Caco-2 (cell line): ENCODE results near the gene MRS2. TPM values are rescaled to one million over a fixed set of nuclear protein-coding genes. Genes with fewer than 3 reads are reported as not detected.

Experiments used
- BruUV-seq: library from RNA; stranded (reverse); fragments of 400-500 nt; replicated peaks from 2 replicates; lab custom pipeline; 2021; lab: Mats Ljungman, UMichigan
- CTCF ChIA-PET: fragments of 300-600 bp; sonication (Branson Sonifier 250); formaldehyde crosslinking; loops from one replicate; lab custom pipeline; 2022; ENCODE audit warnings: antibody characterized with exemption; lab: Charles Lee
- POLR2A ChIA-PET: fragments of 300-600 bp; sonication (Branson Sonifier 250); formaldehyde crosslinking; loops from one replicate; lab custom pipeline; 2022; ENCODE audit warnings: antibody characterized with exemption; lab: Charles Lee
- DNase-seq, 2 experiments: peaks; one replicate each; pipeline versions ENCODE4 v3.0.0 to v3.0.0-alpha.2; 2020 to 2022
- H3K27me3 ChIP-seq: replicated peaks from 2 replicates; pipeline ENCODE4 v1.6.0; 2011; ENCODE audit warnings: low read length; ENCODE audit not compliant: control insufficient read depth, insufficient read depth
- H3K36me3 ChIP-seq: 2 replicates; pipeline ENCODE4 v1.5.1; 2011; ENCODE audit warnings: low read length; ENCODE audit not compliant: control insufficient read depth, insufficient read depth
- H3K4me1 ChIP-seq: fragments of 250-450 bp; sonication (Bioruptor Pico); 2 replicates; pipeline ENCODE4 v1.5.1; 2020; ENCODE audit warnings: mild to moderate bottlenecking
- H3K4me3 ChIP-seq: 2 replicates; pipeline ENCODE4 v1.5.1; 2011; ENCODE audit warnings: low read depth, mild to moderate bottlenecking, control low read depth, low read length
- H3K9me3 ChIP-seq: fragments of 250-450 bp; sonication (Bioruptor Pico); 2 replicates; pipeline ENCODE4 v1.5.1; 2020; ENCODE audit warnings: mild to moderate bottlenecking, moderate library complexity
- H3K27ac Mint-ChIP-seq: one replicate; pipeline ENCODE4 v1.8.0; 2022; ENCODE audit warnings: mixed read lengths; ENCODE audit not compliant: unreplicated experiment
- H3K27me3 Mint-ChIP-seq: one replicate; pipeline ENCODE4 v1.8.0; 2022; ENCODE audit warnings: mixed read lengths; ENCODE audit not compliant: insufficient read depth, unreplicated experiment
- H3K36me3 Mint-ChIP-seq: one replicate; pipeline ENCODE4 v1.8.0; 2022; ENCODE audit warnings: mild to moderate bottlenecking, mixed read lengths; ENCODE audit not compliant: insufficient read depth, unreplicated experiment
- H3K4me1 Mint-ChIP-seq: one replicate; pipeline ENCODE4 v1.8.0; 2022; ENCODE audit warnings: low read depth, mixed read lengths; ENCODE audit not compliant: unreplicated experiment
- H3K4me3 Mint-ChIP-seq: one replicate; pipeline ENCODE4 v1.8.0; 2022; ENCODE audit warnings: mild to moderate bottlenecking, moderate library complexity, mixed read lengths; ENCODE audit not compliant: unreplicated experiment
- H3K9me3 Mint-ChIP-seq: one replicate; pipeline ENCODE4 v1.8.0; 2022; ENCODE audit warnings: mixed read lengths; ENCODE audit not compliant: unreplicated experiment
- intact Hi-C: fragments of 100-400 bp; cut with micrococcal nuclease; formaldehyde crosslinking; loops from one replicate; pipeline ENCODE4 v1.10.0; 2022; ENCODE audit not compliant: unreplicated experiment
- total RNA-seq: library from RNA; stranded (reverse); gene quantifications from 2 replicates; pipeline ENCODE4 v1.2.3, GENCODE V29; 2022
- TF ChIP-seq, protein P1 (sequence below), 2 experiments: fragments of 200-600 bp in 1 of 2; IDR thresholded peaks; 1 replicate in 1 of 2; 2 replicates in 1 of 2; pipeline versions ENCODE4 v1.5.1 to v1.8.0; 2011 to 2022; ENCODE audit warnings: antibody characterized with exemption in 1 of 2, control low read depth in 1 of 2, inconsistent platforms in 1 of 2, low read depth in 1 of 2, low read length in 1 of 2, mild to moderate bottlenecking in 1 of 2, moderate library complexity in 1 of 2; ENCODE audit not compliant: insufficient read depth in 1 of 2, severe bottlenecking in 1 of 2, unreplicated experiment in 1 of 2

MRS2 gene
- total RNA-seq, 1 experiment from 2014 or later: 62.3 TPM

DNA sequence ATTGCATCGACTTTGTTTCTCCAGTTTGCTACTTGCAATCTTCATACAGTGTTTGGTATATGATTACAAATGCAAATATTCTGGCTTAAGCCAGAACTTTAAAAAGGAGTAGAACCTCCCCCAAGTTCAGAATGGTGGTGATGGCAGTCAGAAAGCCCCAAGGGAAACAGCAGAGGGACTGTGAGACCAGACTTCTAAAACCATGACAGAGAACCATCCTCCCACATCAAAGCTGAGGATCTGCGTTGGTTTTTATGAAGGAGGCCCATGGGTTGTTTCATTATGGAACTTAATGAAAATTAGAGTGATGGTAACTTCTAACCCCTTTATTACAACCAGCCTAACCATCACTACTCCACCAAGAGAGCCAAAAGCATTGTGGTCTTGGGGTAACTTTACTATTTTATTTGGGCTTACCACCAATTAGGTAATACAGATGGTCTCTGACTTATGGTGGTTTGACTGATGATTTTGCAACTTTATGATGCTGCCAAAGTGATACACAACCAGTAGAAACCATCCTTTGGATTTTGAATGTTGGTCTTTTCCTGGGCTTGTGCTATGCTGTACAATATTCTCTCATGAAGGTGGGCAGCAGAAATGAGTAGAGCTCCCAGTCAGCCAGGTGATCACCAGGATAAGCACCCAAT, 10.9 kb upstream of the MRS2 start:
- H3K27ac Mint-ChIP-seq: no peak overlapping the region
- peaks cover 6% of the 10 kb centered on the region for H3K4me1 Mint-ChIP-seq
- Histone ChIP-seq H3K4me1 (no peaks in the 10 kb centered on the region), H3K9me3 (peaks cover 5% of the 10 kb centered on the region), H3K27me3 (no peaks in the 10 kb centered on the region), H3K36me3 (no peaks in the 10 kb centered on the region), H3K4me3 (no peak overlapping the region)
- TF ChIP-seq, protein P1, sequence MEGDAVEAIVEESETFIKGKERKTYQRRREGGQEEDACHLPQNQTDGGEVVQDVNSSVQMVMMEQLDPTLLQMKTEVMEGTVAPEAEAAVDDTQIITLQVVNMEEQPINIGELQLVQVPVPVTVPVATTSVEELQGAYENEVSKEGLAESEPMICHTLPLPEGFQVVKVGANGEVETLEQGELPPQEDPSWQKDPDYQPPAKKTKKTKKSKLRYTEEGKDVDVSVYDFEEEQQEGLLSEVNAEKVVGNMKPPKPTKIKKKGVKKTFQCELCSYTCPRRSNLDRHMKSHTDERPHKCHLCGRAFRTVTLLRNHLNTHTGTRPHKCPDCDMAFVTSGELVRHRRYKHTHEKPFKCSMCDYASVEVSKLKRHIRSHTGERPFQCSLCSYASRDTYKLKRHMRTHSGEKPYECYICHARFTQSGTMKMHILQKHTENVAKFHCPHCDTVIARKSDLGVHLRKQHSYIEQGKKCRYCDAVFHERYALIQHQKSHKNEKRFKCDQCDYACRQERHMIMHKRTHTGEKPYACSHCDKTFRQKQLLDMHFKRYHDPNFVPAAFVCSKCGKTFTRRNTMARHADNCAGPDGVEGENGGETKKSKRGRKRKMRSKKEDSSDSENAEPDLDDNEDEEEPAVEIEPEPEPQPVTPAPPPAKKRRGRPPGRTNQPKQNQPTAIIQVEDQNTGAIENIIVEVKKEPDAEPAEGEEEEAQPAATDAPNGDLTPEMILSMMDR (IDR thresholded peaks at IDR 0.05; ENCODE audit: insufficient read depth in 1 of 2, low read depth in 1 of 2, low read length in 1 of 2, severe bottlenecking in 1 of 2, unreplicated experiment in 1 of 2): no peak
- no peak for DNase-seq
- H3K9me3 Mint-ChIP-seq: no peaks in the 10 kb centered on the region
- H3K36me3 Mint-ChIP-seq: no peaks in the 10 kb centered on the region
- no TSS peak for BruUV-seq
- no peak overlapping the region for H3K4me3 Mint-ChIP-seq
- POLR2A ChIA-PET: no interaction called here
- intact Hi-C loops: loop anchor here (1.0 kb wide), 1 partner anchor 328 kb away; no protein-coding TSS in a partner anchor
- CTCF ChIA-PET: no interaction called here
- H3K27me3 Mint-ChIP-seq: no peaks in the 10 kb centered on the region

DNA sequence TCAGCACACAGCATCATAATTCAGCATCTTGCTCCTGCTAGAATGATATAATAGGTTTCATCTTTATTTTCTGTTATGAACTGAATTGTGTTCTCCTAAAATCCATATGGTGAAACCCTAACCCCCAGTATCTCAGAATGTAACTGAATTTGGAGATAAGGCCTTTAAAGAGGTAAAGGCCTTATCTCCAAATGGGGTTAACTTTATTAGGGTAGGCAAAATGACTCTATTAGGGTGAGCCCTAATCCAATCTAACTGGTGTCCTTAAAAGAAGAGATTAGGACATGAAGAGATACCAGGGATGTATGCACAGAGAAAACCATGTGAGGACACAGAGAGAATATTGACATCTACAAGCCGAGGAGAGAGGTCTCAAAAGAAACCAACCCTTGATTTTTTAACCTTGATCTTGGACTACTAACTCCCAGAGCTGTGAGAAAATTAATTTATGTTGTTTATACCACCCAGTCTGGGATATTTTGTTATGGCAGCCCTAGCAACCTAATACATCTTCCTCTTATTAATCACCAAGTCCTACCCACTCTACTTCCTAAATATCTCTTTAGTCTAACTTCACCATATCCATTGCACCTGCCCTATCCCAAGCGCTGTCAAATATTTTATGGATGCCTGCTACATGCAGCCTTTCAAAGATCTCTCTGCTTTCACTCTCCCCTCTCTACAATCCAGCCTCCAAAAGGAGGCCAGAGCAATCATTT, 8.5 kb upstream of the MRS2 start:
- H3K27me3 ChIP-seq: no peaks in the 10 kb centered on the region
- no peaks in the 10 kb centered on the region for H3K4me1 ChIP-seq
- Mint-ChIP-seq H3K9me3 (no peaks in the 10 kb centered on the region), H3K4me1 (peaks cover 8% of the 10 kb centered on the region), H3K27me3 (no peaks in the 10 kb centered on the region), H3K4me3 (no peak overlapping the region), H3K36me3 (peaks cover 2% of the 10 kb centered on the region), H3K27ac (no peak overlapping the region)
- no peaks in the 10 kb centered on the region for H3K36me3 ChIP-seq
- DNase-seq: no peak
- TF ChIP-seq, protein P1 (IDR thresholded peaks at IDR 0.05; ENCODE audit: insufficient read depth in 1 of 2, low read depth in 1 of 2, low read length in 1 of 2, severe bottlenecking in 1 of 2, unreplicated experiment in 1 of 2): no peak
- peaks cover 8% of the 10 kb centered on the region for H3K9me3 ChIP-seq
- no TSS peak for BruUV-seq
- intact Hi-C loops: no loop called here
- H3K4me3 ChIP-seq: no peak overlapping the region
- POLR2A ChIA-PET: no interaction called here
- CTCF ChIA-PET: no interaction called here

DNA sequence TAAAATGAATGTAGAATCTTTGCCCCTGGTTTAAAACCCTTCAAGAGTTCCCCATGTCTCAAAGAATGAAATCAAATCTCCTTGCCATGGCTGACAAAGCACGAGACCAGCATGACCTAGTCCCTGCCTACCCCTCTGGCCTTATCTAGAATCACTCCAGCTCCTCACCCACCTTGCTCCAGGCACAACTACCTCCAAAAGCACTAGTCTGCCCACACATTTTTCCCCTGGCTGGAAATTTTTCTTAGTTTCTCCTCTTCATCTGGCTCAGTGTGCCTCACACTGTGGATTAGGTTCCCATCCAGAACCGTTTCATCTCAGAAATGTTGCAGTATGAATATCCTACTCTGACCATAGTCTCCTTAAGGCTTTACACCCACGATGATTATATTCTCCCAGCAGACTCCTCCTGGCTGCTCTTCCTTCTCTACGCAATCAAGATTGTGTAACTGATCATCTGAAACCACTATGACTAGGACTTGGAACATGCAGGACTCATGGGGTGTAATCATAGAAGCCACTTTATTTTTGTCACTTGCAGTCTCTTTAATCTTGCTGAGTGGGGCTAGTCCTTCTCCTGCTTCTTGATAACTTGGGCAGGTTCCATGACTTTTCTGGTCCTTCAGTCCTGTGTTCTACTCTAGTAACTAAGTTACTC, 7.8 kb upstream of the MRS2 start:
- POLR2A ChIA-PET: no interaction called here
- CTCF ChIA-PET: no interaction called here
- BruUV-seq: no TSS peak

More for the DNA sequence above, 7.8 kb upstream of the MRS2 start:
- no peaks in the 10 kb centered on the region for H3K36me3 ChIP-seq
- Mint-ChIP-seq H3K4me1 (peaks cover 14% of the 10 kb centered on the region), H3K36me3 (peaks cover 6% of the 10 kb centered on the region), H3K9me3 (no peaks in the 10 kb centered on the region), H3K4me3 (no peak overlapping the region), H3K27me3 (no peaks in the 10 kb centered on the region), H3K27ac (no peak overlapping the region)
- H3K9me3 ChIP-seq: peaks cover 8% of the 10 kb centered on the region
- intact Hi-C loops: no loop called here
- no peak overlapping the region for H3K4me3 ChIP-seq
- TF ChIP-seq, protein P1 (IDR thresholded peaks at IDR 0.05; ENCODE audit: insufficient read depth in 1 of 2, low read depth in 1 of 2, low read length in 1 of 2, severe bottlenecking in 1 of 2, unreplicated experiment in 1 of 2): no peak
- peaks cover 7% of the 10 kb centered on the region for H3K4me1 ChIP-seq
- no peak for DNase-seq
- no peaks in the 10 kb centered on the region for H3K27me3 ChIP-seq
